RPMI8226 (cell line): ENCODE results near the gene ARL6IP4.

Experiments used
- DNase-seq: peaks from one replicate; pipeline ENCODE4 v3.0.0-alpha.2; 2015

ARL6IP4 gene

GRCh38 chr12:122979001-122979907 lies 1.2 kb upstream of the ARL6IP4 start:
- no peak for DNase-seq

GRCh38 chr12:122979908-122980182 lies 636 bp upstream of the ARL6IP4 start:
- DNase-seq = peak; percentile 58

GRCh38 chr12:122981036-122981471 lies 573 bp downstream of the ARL6IP4 start:
- peak; percentile 47 for DNase-seq

GRCh38 chr12:122981587-122982476 lies 1.4 kb downstream of the ARL6IP4 start:
- DNase-seq = no peak

- DNase-seq = no peak
Measured at GRCh38 chr12:122982477-122982815, 2.0 kb downstream of the ARL6IP4 start.

- no peak for DNase-seq
Measured at GRCh38 chr12:122982963-122983788, 2.7 kb downstream of the ARL6IP4 start.

GRCh38 chr12:122983789-122984515 lies 3.5 kb downstream of the ARL6IP4 start:
- no peak for DNase-seq

GRCh38 chr12:122984612-122985337 lies 4.3 kb downstream of the ARL6IP4 start:
- DNase-seq = no peak

GRCh38 chr12:122985338-122986257 lies 5.1 kb downstream of the ARL6IP4 start:
- DNase-seq = no peak

GRCh38 chr12:122986258-122986871 lies 5.9 kb downstream of the ARL6IP4 start:
- DNase-seq = no peak

GRCh38 chr12:122987086-122987951 lies 6.8 kb downstream of the ARL6IP4 start:
- no peak for DNase-seq

GRCh38 chr12:122988036-122988435 lies 7.6 kb downstream of the ARL6IP4 start:
- no peak for DNase-seq

GRCh38 chr12:122988612-122989212 lies 8.2 kb downstream of the ARL6IP4 start:
- DNase-seq = no peak

GRCh38 chr12:122989225-122989839 lies 8.9 kb downstream of the ARL6IP4 start:
- no peak for DNase-seq

GRCh38 chr12:122989874-122990419 lies 9.5 kb downstream of the ARL6IP4 start:
- DNase-seq = no peak

- no peak for DNase-seq
Measured at GRCh38 chr12:122990561-122990960, 10.1 kb downstream of the ARL6IP4 start.

GRCh38 chr12:122990961-122991622 lies 10.6 kb downstream of the ARL6IP4 start:
- no peak for DNase-seq
